Measurements from ENCODE around the gene KRT12.

KRT12 gene

DNA sequence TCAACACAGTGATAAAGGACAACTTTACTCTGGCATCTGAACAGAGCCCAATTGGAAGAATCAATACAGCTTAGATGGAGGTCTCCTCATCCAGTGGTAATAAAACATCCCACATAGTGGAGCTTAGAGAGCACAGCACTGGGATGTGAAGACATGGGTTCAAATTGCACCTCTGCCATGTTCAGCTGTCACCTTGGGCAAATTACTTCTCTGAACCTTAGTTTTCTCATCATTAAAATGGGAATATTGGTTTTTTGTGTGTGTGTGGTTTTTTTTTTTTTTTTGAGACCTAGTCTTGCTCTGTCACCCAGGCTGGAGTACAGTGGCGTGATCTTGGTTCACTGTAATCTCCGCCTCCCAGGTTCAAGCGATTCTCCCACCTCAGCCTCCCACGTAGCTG is 31.0 kb downstream of the KRT12 start:
- ChIA-PET POLR2A (no interaction called here), CTCF (no interaction called here)
- DNase-seq (ENCODE audit: extremely low spot score) = no peak
- TF ChIP-seq SP1 (IDR thresholded peaks at IDR 0.05) = no peak
- no peak for TF ChIP-seq NFRKB (IDR thresholded peaks at IDR 0.05)
- TF ChIP-seq L3MBTL2 (conservative IDR thresholded peaks at IDR 0.05) = no peak
- no peak for TF ChIP-seq ARNT (IDR thresholded peaks at IDR 0.05)
- TF ChIP-seq SUZ12 (IDR thresholded peaks at IDR 0.05) = no peak
- TF ChIP-seq FOXK2 (IDR thresholded peaks at IDR 0.05) = no peak

DNA sequence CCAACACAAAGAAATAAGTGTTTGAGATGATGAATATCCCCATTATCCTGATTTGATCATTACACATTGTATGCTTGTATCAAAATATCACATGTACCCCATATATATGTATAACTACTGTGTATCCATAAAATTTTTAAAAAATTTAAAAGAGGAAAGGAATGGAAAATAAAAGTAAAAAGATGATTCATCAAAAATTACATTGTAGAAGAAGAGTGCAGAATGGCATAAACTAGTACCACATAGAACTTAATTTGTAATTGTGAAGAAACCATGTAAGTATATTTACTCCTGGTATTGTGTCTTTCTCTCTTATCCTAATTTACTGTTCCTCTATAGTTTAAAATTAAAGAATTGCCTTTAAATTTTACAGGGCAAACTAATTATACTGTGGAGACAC is 33.1 kb downstream of the KRT12 start:
- CTCF ChIA-PET = no interaction called here
- no peak for DNase-seq (ENCODE audit: extremely low spot score)
- no peak for TF ChIP-seq TARDBP (IDR thresholded peaks at IDR 0.05)
- TF ChIP-seq BHLHE40 (IDR thresholded peaks at IDR 0.05; ENCODE audit: borderline replicate concordance) = no peak
- TF ChIP-seq SUZ12 (IDR thresholded peaks at IDR 0.05) = no peak
- TF ChIP-seq FOXM1 (IDR thresholded peaks at IDR 0.05; ENCODE audit: borderline replicate concordance) = no peak
- no peak for TF ChIP-seq ARNT (IDR thresholded peaks at IDR 0.05)
- TF ChIP-seq, protein P1, sequence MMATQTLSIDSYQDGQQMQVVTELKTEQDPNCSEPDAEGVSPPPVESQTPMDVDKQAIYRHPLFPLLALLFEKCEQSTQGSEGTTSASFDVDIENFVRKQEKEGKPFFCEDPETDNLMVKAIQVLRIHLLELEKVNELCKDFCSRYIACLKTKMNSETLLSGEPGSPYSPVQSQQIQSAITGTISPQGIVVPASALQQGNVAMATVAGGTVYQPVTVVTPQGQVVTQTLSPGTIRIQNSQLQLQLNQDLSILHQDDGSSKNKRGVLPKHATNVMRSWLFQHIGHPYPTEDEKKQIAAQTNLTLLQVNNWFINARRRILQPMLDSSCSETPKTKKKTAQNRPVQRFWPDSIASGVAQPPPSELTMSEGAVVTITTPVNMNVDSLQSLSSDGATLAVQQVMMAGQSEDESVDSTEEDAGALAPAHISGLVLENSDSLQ (IDR thresholded peaks at IDR 0.05) = no peak
- POLR2A ChIA-PET = interaction anchor here (1.8 kb wide), 1 partner anchor 15 kb away, joined by 5 read pairs; no protein-coding TSS in a partner anchor

DNA sequence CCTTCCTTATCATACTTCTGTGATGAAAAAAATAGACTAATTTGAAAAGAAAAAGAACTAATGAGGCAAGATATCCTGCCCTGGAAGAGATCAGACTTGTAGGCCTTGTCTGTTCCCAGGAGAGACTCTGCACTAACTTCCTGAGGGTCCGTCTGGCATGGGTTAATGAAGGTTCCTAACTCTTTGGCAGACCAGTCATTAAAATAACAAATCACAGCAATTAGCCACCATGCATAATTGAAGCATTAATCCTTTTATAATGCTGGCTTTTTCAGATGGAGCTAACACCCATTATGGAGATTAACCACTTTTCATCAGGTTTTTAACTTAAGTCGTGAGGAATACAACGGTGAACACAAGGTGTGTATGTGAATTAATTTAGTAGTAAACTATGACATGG is 34.2 kb downstream of the KRT12 start:
- TF ChIP-seq, protein P1 (IDR thresholded peaks at IDR 0.05) = no peak
- TF ChIP-seq ELF4 (IDR thresholded peaks at IDR 0.05) = no peak
- no peak for TF ChIP-seq SP1 (IDR thresholded peaks at IDR 0.05)
- no peak for TF ChIP-seq TARDBP (IDR thresholded peaks at IDR 0.05)
- CTCF ChIA-PET = no interaction called here
- POLR2A ChIA-PET = interaction anchor here (1.8 kb wide), 1 partner anchor 14 kb away, joined by 5 read pairs; no protein-coding TSS in a partner anchor
- no peak for DNase-seq (ENCODE audit: extremely low spot score)

DNA sequence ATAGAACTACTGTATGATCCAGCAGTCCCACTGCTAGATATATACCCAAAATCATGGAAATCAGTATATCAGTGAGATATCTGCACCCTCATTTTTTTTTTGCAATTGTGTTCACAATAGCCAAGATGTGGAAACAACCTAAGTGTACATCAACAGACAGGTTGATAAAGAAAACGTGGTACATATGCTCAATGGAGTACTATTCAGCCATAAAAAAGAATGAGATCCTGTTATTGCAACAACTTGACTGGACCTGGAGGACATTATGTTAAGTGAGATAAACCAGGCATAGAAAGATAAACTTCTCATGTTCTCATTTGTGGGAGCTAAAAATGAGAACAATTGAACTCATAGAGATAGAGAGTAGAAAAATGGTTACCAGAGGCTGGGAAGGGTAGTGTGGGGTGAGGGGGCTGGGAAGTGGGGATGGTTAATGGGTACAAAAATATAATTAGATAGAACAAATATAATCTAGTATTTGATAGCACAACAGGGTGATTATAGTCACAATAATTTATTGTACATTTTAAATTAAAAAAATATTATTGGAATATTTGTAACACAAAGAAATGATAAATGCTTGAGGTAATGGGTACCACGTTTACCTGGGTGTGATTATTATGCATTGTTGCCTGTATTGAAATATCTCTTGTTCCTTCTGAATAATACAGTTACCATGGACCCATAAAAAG is 36.8 kb downstream of the KRT12 start:
- CTCF ChIA-PET = no interaction called here
- POLR2A ChIA-PET = no interaction called here
- TF ChIP-seq SP1 (IDR thresholded peaks at IDR 0.05) (no peak), FOXA1 (IDR thresholded peaks at IDR 0.05) (no peak), TARDBP (IDR thresholded peaks at IDR 0.05) (no peak), CTBP1 (IDR thresholded peaks at IDR 0.05; ENCODE audit: borderline replicate concordance) (no peak), L3MBTL2 (conservative IDR thresholded peaks at IDR 0.05) (no peak), FOXM1 (IDR thresholded peaks at IDR 0.05; ENCODE audit: borderline replicate concordance) (no peak), LEF1 (IDR thresholded peaks at IDR 0.05; ENCODE audit: borderline replicate concordance) (no peak), NFRKB (IDR thresholded peaks at IDR 0.05) (no peak), ZNF384 (IDR thresholded peaks at IDR 0.05) (no peak), SUZ12 (IDR thresholded peaks at IDR 0.05) (no peak), ELF4 (IDR thresholded peaks at IDR 0.05) (no peak), ARNT (IDR thresholded peaks at IDR 0.05) (no peak)
- TF ChIP-seq, protein P1 (IDR thresholded peaks at IDR 0.05) = no peak
- no peak for DNase-seq (ENCODE audit: extremely low spot score)

DNA sequence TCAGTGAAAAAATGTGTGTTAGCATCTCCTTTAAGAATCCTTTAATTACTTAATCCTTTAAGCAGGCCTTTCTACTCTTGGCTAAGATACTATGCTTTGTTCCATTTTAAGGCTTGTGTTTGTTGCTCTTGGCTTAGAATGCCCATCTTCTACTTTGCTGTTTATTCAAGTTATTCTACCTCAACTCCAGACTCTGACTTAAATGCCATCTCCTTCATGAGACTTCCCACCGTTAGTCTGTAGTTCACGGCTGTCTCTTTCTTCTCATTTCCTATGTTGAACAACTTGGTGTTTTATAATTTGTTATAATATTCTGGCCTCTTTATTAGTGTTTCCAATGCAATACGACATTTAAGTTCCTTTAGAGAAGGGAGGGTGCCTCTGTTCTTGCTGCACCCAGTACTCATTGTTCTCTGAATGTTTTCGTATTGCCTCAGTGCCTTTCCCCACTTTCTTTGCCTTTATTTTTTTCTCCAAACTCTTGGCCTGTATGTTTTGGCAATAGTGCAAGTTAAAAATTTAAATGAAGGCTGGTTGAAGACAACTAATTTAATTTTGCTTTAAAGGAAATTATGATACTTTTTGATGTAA is 38.5 kb downstream of the KRT12 start:
- CTCF ChIA-PET = interaction anchor here (0.6 kb wide), 1 partner anchor 835 kb away, joined by 3 read pairs; no protein-coding TSS in a partner anchor

More for the DNA sequence above, 38.5 kb downstream of the KRT12 start:
- DNase-seq (ENCODE audit: extremely low spot score) = no peak
- TF ChIP-seq BHLHE40 (IDR thresholded peaks at IDR 0.05; ENCODE audit: borderline replicate concordance) = no peak
- TF ChIP-seq TARDBP (IDR thresholded peaks at IDR 0.05) = no peak
- no peak for TF ChIP-seq HDGF (IDR thresholded peaks at IDR 0.05; ENCODE audit: borderline replicate concordance)
- no peak for TF ChIP-seq SUZ12 (IDR thresholded peaks at IDR 0.05)
- TF ChIP-seq, protein P1 (IDR thresholded peaks at IDR 0.05) = no peak
- no peak for TF ChIP-seq FOXM1 (IDR thresholded peaks at IDR 0.05; ENCODE audit: borderline replicate concordance)
- TF ChIP-seq ELF4 (IDR thresholded peaks at IDR 0.05) = no peak
- TF ChIP-seq NFRKB (IDR thresholded peaks at IDR 0.05) = no peak
- TF ChIP-seq SP1 (IDR thresholded peaks at IDR 0.05) = no peak
- POLR2A ChIA-PET = interaction anchor here (2.1 to 2.5 kb wide), 2 partner anchors 9 to 860 kb away, joined by 7 to 19 read pairs; partner anchors contain the start of gene EIF1

Measured in HEK293T (cell line).